ENCODE measurements around the gene ZFP36L1.

Gene ZFP36L1

GRCh38 chr14:68761391-68761790 lies 31.5 kb downstream of the ZFP36L1 start:
- DNase-seq = no peak

- DNase-seq = no peak
Measured at GRCh38 chr14:68760761-68761160, 32.1 kb downstream of the ZFP36L1 start.

- no peak for DNase-seq
Measured at GRCh38 chr14:68759937-68760336, 32.9 kb downstream of the ZFP36L1 start.

- no peak for DNase-seq
Measured at GRCh38 chr14:68759017-68759560, 33.8 kb downstream of the ZFP36L1 start.

GRCh38 chr14:68758301-68758700 lies 34.6 kb downstream of the ZFP36L1 start:
- no peak for DNase-seq

- no peak for DNase-seq
Measured at GRCh38 chr14:68757618-68758081, 35.2 kb downstream of the ZFP36L1 start.

- DNase-seq = no peak
Measured at GRCh38 chr14:68756734-68757133, 36.1 kb downstream of the ZFP36L1 start.

GRCh38 chr14:68756000-68756481 lies 36.8 kb downstream of the ZFP36L1 start:
- no peak for DNase-seq

- DNase-seq = no peak
Measured at GRCh38 chr14:68755016-68755353, 37.9 kb downstream of the ZFP36L1 start.

GRCh38 chr14:68753690-68754089 lies 39.2 kb downstream of the ZFP36L1 start:
- DNase-seq = no peak

GRCh38 chr14:68752271-68753006 lies 40.4 kb downstream of the ZFP36L1 start:
- no peak for DNase-seq

GRCh38 chr14:68749487-68750475 lies 43.1 kb downstream of the ZFP36L1 start:
- DNase-seq = no peak

GRCh38 chr14:68748691-68749090 lies 44.2 kb downstream of the ZFP36L1 start:
- DNase-seq = no peak

GRCh38 chr14:68748260-68748659 lies 44.6 kb downstream of the ZFP36L1 start:
- DNase-seq = no peak

GRCh38 chr14:68747393-68747792 lies 45.5 kb downstream of the ZFP36L1 start:
- no peak for DNase-seq

GRCh38 chr14:68744613-68745012 lies 48.3 kb downstream of the ZFP36L1 start:
- DNase-seq = no peak

GRCh38 chr14:68741839-68742470 lies 50.9 kb downstream of the ZFP36L1 start:
- DNase-seq = no peak

GRCh38 chr14:68741477-68741791 lies 51.4 kb downstream of the ZFP36L1 start:
- DNase-seq = no peak

GRCh38 chr14:68740788-68741476 lies 51.9 kb downstream of the ZFP36L1 start:
- DNase-seq = no peak

- DNase-seq = no peak
Measured at GRCh38 chr14:68739701-68740100, 53.2 kb downstream of the ZFP36L1 start.

GRCh38 chr14:68738559-68738958 lies 54.3 kb downstream of the ZFP36L1 start:
- DNase-seq = no peak
